HG03064 (cell line): Measurements from ENCODE around the gene COL2A1.

Source experiments
- ATAC-seq: cut with Tn5 transposase; IDR thresholded peaks from one replicate; pipeline ENCODE4 v1.9.1; 2021; ENCODE audit warnings: low read depth; ENCODE audit not compliant: unreplicated experiment

The COL2A1 gene

GRCh38 chr12:48031135-48031960 is 27.1 kb upstream of the COL2A1 start:
- ATAC-seq, result no peak

DNA sequence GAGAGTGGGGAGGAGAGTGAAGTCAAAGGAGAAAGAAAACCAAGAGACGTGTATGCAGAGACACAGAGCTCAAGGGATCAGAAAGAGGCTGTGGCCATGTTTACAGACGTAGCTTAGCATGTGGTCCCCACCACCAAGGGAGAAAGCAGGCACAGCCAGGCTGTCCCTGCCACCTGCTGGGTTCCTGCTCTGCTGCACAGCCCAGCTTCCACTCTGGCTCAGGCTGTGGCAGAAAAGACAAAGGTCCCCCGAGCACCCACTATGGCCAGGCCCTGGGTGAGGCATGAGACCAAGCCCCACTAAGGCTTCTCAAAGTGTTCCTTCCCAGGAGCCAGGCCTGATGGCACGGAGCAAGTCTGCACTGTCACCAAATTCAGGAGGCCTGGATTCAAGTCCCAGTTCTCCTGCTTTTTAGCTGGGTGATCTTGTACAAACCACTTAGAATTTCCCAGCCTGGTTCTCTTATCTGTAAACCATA is 25.9 kb upstream of the COL2A1 start:
- no peak for ATAC-seq

DNA sequence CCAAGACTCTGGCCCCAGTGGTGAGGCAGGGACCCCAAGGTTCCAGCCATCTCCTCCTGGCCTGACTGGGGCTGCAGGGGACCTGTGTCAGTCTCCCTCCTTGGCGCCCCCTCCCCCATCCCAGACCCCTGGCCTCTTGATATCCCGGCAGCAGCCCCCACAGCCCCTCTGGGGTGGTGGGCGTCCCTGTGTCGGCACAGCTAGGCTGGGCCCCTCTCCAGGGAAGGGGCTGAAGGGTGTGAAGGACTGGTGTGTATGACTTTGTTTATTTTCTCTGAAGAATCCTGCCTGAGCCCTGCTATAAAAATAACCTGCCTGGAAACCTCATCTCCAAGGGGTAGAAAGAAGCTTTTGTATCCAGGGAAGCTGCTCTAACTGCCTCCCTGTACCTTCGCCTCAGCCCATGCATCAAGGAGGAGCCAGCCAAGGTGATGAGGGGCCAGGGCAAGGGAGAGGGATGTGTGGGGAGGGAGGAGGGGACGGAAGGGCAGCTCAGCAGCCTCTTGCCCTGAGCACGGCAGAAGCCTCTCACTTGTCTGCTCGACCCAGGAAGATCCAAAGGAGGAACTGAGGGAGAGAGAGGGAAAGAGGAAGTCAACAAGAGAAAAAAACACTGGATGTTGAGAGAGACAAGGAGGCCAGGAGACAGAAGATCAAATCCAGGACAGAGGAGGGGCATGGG is 25.4 kb upstream of the COL2A1 start:
- no peak for ATAC-seq

- no peak for ATAC-seq
These were observed 24.5 kb upstream of the COL2A1 start for GRCh38 chr12:48028541-48029431.

GRCh38 chr12:48027183-48028002 is 23.1 kb upstream of the COL2A1 start:
- no peak for ATAC-seq

DNA sequence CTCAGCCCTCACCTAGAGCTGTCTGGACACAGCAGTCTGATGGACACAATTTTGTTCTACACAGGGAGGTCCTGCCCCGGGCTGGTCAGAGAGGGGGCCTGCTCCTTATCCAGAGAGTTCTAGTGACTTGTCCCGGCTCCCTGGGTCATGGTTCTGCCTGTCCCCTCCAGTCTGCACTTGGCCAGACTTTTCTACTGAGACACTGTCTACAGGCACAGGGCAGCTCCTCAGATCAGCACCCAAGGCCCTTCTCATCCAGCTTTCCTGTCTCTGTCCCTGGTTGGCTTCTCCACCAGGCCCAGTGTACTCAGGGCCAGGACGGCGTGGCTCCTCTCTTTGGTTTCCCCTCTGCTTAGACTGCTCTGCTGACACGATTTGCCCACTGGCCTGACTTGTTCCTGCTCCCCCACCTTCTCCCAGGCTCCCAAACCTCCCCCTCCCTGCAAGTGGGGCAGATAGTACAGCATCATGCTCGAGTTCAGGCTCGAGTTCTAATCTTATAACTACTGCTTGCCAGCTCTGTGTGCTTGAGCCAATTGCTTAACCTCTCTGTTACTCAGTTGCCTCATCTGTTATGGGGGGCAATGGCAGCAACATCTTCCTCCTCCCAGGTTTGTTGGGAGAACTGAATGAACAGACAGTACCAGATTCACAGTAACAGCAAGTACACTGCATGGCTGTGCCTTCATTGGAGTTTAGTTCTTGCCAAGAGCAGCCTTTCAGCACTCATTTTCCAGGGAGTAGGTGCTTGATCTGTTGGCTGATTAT is 22.0 kb upstream of the COL2A1 start:
- no peak for ATAC-seq

GRCh38 chr12:48025281-48025680 is 21.0 kb upstream of the COL2A1 start:
- no peak for ATAC-seq

GRCh38 chr12:48024735-48025134 is 20.5 kb upstream of the COL2A1 start:
- ATAC-seq, result no peak

- ATAC-seq, result no peak
These were observed 19.1 kb upstream of the COL2A1 start for GRCh38 chr12:48023386-48023785.

DNA sequence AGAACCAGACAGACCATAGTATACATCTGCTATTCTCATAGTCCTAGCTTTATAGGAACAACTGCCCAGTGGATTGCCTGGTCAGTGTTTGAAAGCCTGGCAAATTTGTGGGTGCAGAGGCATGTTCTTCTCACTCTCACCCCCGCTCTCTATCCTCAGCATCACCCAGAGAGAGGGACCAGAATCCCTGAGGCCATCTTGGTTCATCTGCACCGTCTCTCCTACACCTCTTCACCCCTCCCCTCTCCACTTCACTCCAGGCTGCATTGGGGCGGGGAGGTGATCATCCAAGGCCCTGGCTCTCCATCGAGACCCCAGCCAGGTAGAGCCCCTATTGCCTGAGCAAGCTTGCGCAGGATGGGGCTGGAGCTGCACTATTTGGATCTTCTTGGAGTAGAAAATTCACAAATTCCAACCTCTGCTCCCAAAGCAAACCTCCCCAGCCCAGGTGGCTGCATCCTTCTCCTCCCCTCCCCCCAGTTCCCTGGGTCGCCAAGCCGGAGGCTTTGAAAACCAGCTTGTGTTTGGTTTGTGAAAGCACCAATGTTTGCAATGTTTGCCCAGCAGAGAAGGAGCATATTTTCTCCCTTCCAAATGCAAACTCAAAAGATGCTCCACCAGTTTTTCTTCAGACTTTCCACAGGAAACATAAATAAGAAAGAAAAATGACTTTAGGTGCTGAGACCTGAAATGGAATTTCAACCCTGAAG is 18.6 kb upstream of the COL2A1 start:
- ATAC-seq, result no peak

DNA sequence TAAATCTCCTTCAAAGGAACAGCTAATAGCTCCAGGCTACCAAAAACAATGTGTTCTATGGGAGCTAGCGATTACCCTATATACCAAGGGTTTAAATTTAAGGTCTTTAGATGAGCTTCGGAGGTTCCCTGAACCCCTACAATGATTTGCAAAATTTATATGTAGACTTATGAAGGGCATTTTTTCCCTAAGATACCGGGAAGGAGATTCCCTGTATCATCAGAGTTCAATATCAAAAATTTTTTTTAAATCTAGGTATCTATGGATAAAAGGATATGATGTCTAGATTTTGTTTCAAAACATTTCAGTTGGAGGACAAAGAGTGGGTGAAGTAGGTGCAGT is 17.9 kb upstream of the COL2A1 start:
- ATAC-seq, result no peak

DNA sequence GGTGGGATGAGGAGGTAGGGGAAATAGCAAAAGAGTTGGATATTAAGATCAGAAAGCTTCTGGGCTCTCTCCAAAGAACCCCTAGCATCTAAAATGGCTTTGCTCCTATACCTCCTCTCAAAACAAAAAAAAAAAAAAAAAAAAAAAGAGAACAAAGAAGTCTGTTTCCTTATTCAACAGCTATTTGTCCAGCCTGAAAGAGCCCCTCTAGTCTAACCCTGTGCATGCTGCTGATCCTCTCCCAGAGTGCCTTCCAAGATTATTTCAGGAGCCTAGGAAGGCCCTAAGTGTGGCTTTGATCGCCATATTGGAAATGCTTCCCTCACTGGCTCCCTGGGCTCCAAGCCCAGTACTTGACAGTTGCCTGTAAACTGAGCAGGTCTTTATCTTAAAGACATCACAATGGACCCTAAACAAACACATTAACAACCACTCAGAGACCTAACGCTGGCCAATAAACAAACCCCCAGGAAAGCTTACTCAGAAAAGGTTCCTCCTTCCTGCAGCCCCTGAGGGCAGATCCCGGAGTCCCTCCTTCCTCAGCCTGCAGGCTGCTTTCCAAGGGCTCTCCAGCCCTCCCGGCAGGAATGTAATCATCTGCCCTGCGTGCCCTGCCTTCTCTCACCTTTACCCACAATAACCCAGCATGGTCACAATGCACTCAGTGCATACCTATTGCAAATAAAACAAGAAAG is 17.4 kb upstream of the COL2A1 start:
- ATAC-seq, result no peak

DNA sequence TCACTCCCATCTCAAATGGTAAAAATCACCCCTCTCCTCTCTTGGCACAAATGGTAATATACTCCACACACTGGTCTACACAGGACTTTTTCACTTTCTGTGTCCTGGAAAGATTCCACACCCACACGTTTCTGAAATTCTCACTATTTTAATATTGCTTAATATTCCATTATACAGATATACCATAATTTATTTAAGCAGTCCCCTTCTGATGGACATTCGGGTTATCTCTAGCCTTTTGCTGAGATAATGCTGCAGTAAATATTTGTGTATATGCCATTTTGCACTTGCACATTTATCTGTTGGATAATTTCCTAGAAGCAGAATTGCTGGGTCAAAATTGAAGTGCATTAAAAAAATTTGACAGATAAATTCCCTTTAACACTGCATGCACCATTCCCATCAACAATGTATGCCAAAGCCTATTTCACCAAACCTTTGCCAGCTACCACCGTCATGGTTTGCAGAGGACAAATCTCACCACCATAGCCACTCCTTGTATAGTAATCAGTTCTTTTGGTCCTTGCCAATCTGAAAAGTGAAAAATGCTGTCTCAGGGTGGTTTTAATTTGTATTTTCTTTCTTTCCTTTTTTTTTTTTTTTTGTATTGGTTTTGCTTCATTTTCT is 15.5 kb upstream of the COL2A1 start:
- ATAC-seq, result no peak

DNA sequence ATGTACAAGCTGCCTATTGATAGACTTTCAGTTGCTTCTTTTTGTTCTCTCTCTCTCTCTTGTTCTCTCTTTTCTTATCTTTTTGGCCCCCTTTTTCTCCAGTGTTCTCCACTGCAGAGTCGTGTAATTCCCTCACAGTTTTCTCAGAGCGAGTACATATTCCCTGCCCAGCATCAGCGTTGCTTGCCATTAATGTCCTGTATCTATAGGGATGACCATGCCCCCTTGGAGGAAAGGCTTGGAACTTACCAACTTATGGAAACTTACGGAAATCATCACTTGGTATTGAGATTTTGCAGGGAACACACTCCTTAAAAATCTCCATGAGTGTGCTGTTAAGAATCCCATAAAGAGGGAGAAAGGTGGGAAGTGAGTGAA is 14.3 kb upstream of the COL2A1 start:
- no peak for ATAC-seq

GRCh38 chr12:48017921-48018617 is 13.8 kb upstream of the COL2A1 start:
- ATAC-seq, result no peak

GRCh38 chr12:48017496-48017895 is 13.2 kb upstream of the COL2A1 start:
- no peak for ATAC-seq

- no peak for ATAC-seq
These were observed 12.2 kb upstream of the COL2A1 start for GRCh38 chr12:48016373-48017020.
